Endodermal cell (in vitro differentiated cells): ENCODE measurements around the gene C4orf36. TPM values are rescaled to one million over a fixed set of nuclear protein-coding genes. Genes with fewer than 3 reads are reported as not detected.
A peak's percentile ranks its signal among the peaks of the same experiment; 100 is the strongest.
"Not testable (repeated sequence)": the region's sequence is repeated elsewhere in the genome, so short reads cannot be mapped to it uniquely, and the experiment has no call there.

Experiments used
- DNase-seq: peaks from one replicate; pipeline ENCODE4 v3.0.0-alpha.2; 2017
- H3K27ac ChIP-seq: 2 replicates; pipeline ENCODE4 v1.5.1; 2013; ENCODE audit warnings: mild to moderate bottlenecking, low read depth, low read length, moderate library complexity
- H3K27me3 ChIP-seq: 2 replicates; pipeline ENCODE4 v1.6.1; 2013; ENCODE audit warnings: mild to moderate bottlenecking, low read length, moderate library complexity; ENCODE audit not compliant: insufficient read depth, control insufficient read depth, poor library complexity, severe bottlenecking
- H3K36me3 ChIP-seq: 2 replicates; pipeline ENCODE4 v1.7.0; 2013; ENCODE audit warnings: mild to moderate bottlenecking, low read length, moderate library complexity; ENCODE audit not compliant: control insufficient read depth, insufficient read depth
- H3K4me1 ChIP-seq: one replicate; pipeline ENCODE4 v1.7.0; 2013; ENCODE audit warnings: low read length; ENCODE audit not compliant: control insufficient read depth, insufficient read depth
- H3K4me3 ChIP-seq: 2 replicates; pipeline ENCODE4 v1.5.1; 2013; ENCODE audit warnings: mild to moderate bottlenecking, low read length, moderate library complexity
- H3K9ac ChIP-seq: 2 replicates; pipeline ENCODE4 v1.6.1; 2013; ENCODE audit warnings: mild to moderate bottlenecking, low read length, moderate library complexity; ENCODE audit not compliant: poor library complexity, severe bottlenecking; ENCODE audit errors: extremely low read depth
- H3K9me3 ChIP-seq: 2 replicates; pipeline ENCODE4 v1.6.1; 2013; ENCODE audit warnings: mild to moderate bottlenecking, low read length, moderate library complexity; ENCODE audit not compliant: control insufficient read depth
- H3K27ac Mint-ChIP-seq: 2 replicates; pipeline ENCODE4 v1.8.0; 2020; ENCODE audit warnings: mixed read lengths
- H3K27me3 Mint-ChIP-seq: 2 replicates; pipeline ENCODE4 v1.8.0; 2021; ENCODE audit warnings: mild to moderate bottlenecking, mixed read lengths; ENCODE audit not compliant: insufficient read depth
- H3K36me3 Mint-ChIP-seq: 2 replicates; pipeline ENCODE4 v1.8.0; 2020; ENCODE audit warnings: low read depth, mixed read lengths
- H3K4me1 Mint-ChIP-seq: 2 replicates; pipeline ENCODE4 v1.8.0; 2020; ENCODE audit warnings: mixed read lengths
- H3K4me3 Mint-ChIP-seq: 2 replicates; pipeline ENCODE4 v1.8.0; 2020; ENCODE audit warnings: mild to moderate bottlenecking, moderate library complexity, mixed read lengths
- H3K9me3 Mint-ChIP-seq: 2 replicates; pipeline ENCODE4 v1.8.0; 2020; ENCODE audit warnings: mild to moderate bottlenecking, mixed read lengths
- CTCF ChIP-seq: fragments of 200-600 bp; sonication (generic); conservative IDR thresholded peaks from 2 replicates; pipeline ENCODE4 v1.5.0; 2021; ENCODE audit warnings: antibody characterized with exemption, mild to moderate bottlenecking
- WGBS, 2 experiments: methylation state at CpG; one replicate each; pipeline versions ENCODE4 v1.1.5 to v1.1.7; 2013; ENCODE audit warnings: missing lambda C conversion rate in 2 of 2, mixed read lengths in 1 of 2; ENCODE audit not compliant: insufficient coverage in 1 of 2, insufficient read length in 1 of 2; 5-methylcytosine and 5-hydroxymethylcytosine counted together
- total RNA-seq, 2 donors: library from RNA; stranded (reverse); fragmentation: NEBNext Ultra II Directional in 1 of 2; extraction: Animal tissue kit (Norgen Biotek cat#: 25700) in 1 of 2; gene quantifications; 2 replicates in 1 of 2; 3 replicates in 1 of 2; pipeline ENCODE4 v1.2.1, GENCODE V29; 2021

C4orf36 gene
- total RNA-seq, 2 donors from 2014 or later, result 2.2 to 3.7 TPM

- H3K36me3 ChIP-seq, result no peaks in the 10 kb centered on the region
- H3K9me3 ChIP-seq, result peaks cover 19% of the 10 kb centered on the region
- no peak overlapping the region for H3K4me3 ChIP-seq
- H3K27ac ChIP-seq, result no peak overlapping the region
- Mint-ChIP-seq H3K4me3 (no peak overlapping the region), H3K9me3 (peaks cover 33% of the 10 kb centered on the region), H3K36me3 (peaks cover 4% of the 10 kb centered on the region), H3K27me3 (no peaks in the 10 kb centered on the region), H3K27ac (no peak overlapping the region), H3K4me1 (no peaks in the 10 kb centered on the region)
- no peak for DNase-seq
- H3K9ac ChIP-seq, result no peak overlapping the region
- H3K4me1 ChIP-seq, result no peaks in the 10 kb centered on the region
- no peak for TF ChIP-seq CTCF
- H3K27me3 ChIP-seq, result no peaks in the 10 kb centered on the region
- 78 to 85% methylated on average over 1 of the region's 1 CpG for WGBS, 2 experiments
These were observed 12.6 kb downstream of the C4orf36 start for GRCh38 chr4:86879641-86880040.

- DNase-seq, result no peak
- no peaks in the 10 kb centered on the region for H3K36me3 ChIP-seq
- TF ChIP-seq CTCF, result peak; percentile 56
- H3K9me3 ChIP-seq, result peaks cover 19% of the 10 kb centered on the region
- H3K4me1 ChIP-seq, result no peaks in the 10 kb centered on the region
- 92 to 94% methylated on average over 2 of the region's 2 CpGs for WGBS, 2 experiments
- no peak overlapping the region for H3K27ac ChIP-seq
- peaks cover 4% of the 10 kb centered on the region for H3K36me3 Mint-ChIP-seq
- no peak overlapping the region for H3K27ac Mint-ChIP-seq
- H3K9ac ChIP-seq, result no peak overlapping the region
- no peak overlapping the region for H3K4me3 Mint-ChIP-seq
- H3K4me1 Mint-ChIP-seq, result no peaks in the 10 kb centered on the region
- H3K27me3 Mint-ChIP-seq, result no peaks in the 10 kb centered on the region
- peaks cover 28% of the 10 kb centered on the region for H3K9me3 Mint-ChIP-seq
- no peaks in the 10 kb centered on the region for H3K27me3 ChIP-seq
- H3K4me3 ChIP-seq, result no peak overlapping the region
These were observed 13.6 kb downstream of the C4orf36 start for GRCh38 chr4:86878640-86879039.

GRCh38 chr4:86876894-86877685, 15.1 kb downstream of the C4orf36 start:
- Histone ChIP-seq H3K4me1 (no peaks in the 10 kb centered on the region), H3K27me3 (no peaks in the 10 kb centered on the region), H3K36me3 (no peaks in the 10 kb centered on the region), H3K9me3 (peaks cover 19% of the 10 kb centered on the region), H3K27ac (no peak overlapping the region), H3K4me3 (no peak overlapping the region), H3K9ac (no peak overlapping the region)
- Mint-ChIP-seq H3K4me1 (no peaks in the 10 kb centered on the region), H3K36me3 (peaks cover 4% of the 10 kb centered on the region), H3K27me3 (no peaks in the 10 kb centered on the region), H3K27ac (no peak overlapping the region), H3K9me3 (peaks cover 28% of the 10 kb centered on the region), H3K4me3 (no peak overlapping the region)
- 90% methylated on average over 3 of the region's 4 CpGs; no CpG with 5 or more reads in 1 of the 2 experiments for WGBS, 2 experiments
- no peak for DNase-seq
- no peak for TF ChIP-seq CTCF

GRCh38 chr4:86875436-86875835, 16.8 kb downstream of the C4orf36 start:
- H3K4me3 ChIP-seq, H3K9ac ChIP-seq, H3K27ac Mint-ChIP-seq, H3K27me3 ChIP-seq, H3K4me1 ChIP-seq, H3K27ac ChIP-seq, H3K4me3 Mint-ChIP-seq, H3K36me3 Mint-ChIP-seq, DNase-seq, H3K36me3 ChIP-seq, H3K27me3 Mint-ChIP-seq, H3K4me1 Mint-ChIP-seq: not testable (repeated sequence)
- H3K9me3 Mint-ChIP-seq, result peaks cover 22% of the 10 kb centered on the region
- peaks cover 16% of the 10 kb centered on the region for H3K9me3 ChIP-seq
- WGBS, 2 experiments, result 94 to 97% methylated on average over 4 of the region's 4 CpGs
